ENCODE results near the gene ULK4.
A peak's percentile ranks its signal among the peaks of the same experiment; 100 is the strongest.

Gene ULK4

DNA sequence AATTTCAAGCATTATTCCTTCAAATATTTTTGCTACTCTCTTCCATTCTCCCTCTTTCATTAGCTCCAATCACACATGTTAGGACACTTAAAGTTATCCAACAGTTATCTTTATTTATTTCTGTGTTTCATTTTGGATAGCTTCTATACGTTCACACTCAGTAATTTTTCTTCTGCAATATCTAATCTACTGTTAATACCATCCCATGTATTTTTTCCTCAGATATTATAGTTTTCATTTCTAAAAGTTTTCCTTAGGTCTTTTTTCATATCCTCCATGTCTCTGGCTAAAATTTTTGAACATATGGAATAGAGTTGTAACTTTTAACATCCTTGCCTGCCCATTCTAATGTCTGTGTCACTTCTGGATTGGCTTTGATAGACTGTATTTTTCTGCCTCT, 689.2 kb downstream of the ULK4 start:
- no peak for DNase-seq

DNA sequence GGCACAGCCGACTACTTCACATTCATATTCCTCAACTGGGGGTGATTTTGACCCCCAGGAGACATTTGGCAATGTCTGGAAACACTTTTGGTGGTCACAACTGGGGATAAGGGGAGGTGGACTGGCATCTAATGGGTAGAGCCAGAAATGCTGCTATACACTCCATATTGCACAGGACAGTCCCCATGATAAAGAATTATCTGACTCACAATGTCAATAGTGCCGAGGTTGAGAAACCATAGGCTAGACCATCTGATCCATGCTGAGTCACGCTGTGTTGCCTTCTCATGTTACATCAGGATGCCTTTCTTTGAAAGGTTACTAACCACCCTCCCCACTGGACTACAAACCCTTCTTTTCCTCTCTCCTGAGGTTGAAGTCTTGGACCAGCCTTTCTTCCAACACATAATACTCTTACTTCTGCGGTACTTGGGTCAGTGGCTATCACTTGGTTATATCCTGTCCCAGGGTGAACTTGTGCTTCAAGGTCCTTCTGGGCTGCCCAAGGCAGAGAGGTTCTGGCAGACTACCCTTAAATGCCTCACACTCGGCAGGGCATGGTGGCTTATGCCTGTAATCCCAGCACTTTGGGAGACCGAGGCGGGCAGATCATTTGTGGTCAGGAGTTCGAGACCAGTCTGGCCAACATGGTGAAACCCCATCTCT, 693.8 kb downstream of the ULK4 start:
- DNase-seq = no peak

DNA sequence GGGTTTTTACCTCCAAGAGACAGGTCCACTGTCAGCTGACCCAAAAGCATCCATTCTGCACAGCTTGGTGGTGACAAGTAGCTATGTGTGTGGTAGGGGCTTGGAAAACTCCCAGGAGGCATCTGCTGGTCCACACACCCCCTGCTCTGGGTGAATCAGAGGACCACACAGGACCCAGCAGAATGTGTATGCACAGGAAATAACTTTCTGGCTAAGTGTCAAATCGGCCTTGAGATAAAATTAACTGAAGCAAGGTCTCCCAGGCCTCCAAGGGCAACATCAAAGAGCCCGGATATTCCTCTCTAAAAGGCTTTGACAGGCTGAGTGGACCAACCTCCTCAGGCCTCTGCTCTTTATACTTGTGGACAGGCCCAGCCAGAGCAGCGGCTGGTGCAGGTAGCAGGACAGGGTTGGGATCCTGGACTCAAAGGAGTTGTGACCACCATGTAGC, 696.1 kb downstream of the ULK4 start:
- DNase-seq = no peak

DNA sequence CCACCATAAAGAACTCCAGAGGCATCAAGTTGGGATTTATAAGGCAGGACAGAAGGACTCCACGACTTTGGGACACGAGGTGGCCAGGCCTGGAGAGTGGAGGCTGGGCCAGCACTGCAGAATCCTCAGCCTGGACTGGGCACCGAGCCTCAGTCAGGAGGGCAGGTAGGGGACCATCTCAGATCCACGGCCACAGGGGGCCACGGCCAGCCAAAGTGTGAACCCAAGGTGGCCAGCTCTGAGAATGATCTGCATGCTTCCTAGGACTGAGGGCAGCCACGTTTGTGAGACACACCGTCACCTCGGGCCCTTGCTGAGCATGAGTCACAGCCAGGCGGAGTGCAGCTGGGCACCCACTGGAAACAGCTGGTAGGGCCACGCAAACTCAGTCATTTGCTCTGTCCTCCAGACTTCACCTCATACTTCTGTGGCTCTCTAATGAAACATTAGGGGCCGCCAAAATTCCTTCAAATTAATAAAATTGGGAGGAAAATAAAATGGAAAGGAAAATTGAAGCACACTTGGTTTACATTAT, 696.8 kb downstream of the ULK4 start:
- no peak for DNase-seq

DNA sequence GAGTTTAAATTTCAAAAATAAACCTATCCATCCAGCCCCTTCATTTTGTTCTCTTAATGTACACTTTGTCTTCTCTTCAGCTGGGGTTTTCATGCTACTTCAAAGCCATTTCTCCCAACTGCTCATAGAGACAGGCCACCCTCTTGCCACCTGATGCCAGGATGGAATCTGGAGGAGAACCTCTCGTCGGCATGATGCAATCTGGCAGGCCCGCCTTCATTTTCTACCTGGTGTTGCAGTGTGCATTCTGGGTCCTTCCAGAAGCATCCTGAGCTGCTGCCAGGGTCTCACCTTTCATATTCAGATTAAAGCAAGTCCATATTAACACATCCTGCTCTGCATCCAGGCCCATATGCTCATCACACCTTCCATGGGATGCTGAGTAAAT, 701.8 kb downstream of the ULK4 start:
- no peak for DNase-seq

DNA sequence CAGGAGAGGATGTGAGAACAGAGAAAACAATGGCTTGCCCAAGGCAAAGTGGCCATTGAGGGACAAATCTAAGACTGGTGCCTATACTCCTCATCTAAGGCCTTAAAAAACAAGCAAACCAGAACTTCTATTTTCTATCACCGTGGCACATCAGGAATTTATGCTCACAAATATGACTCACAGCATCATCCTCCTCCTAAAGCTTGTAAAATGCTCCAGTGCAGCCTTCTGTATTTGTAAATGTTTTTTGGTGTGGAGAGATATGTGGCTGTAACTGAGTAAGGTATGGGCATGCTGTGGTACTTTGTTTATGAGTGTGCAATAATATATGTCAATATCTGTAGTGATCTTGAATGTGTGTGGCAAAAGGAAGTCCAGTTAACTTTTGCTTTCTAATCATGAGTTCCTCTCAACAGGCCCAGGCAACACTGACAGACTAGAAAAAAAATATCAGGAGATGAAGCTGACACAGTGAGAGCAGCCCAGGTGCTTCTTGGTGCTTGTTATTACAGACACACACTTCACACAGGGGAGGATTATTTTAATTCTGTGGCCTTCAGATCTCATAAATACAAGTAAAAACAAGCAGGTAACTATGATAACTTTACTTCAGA, 702.3 kb downstream of the ULK4 start:
- DNase-seq = no peak

DNA sequence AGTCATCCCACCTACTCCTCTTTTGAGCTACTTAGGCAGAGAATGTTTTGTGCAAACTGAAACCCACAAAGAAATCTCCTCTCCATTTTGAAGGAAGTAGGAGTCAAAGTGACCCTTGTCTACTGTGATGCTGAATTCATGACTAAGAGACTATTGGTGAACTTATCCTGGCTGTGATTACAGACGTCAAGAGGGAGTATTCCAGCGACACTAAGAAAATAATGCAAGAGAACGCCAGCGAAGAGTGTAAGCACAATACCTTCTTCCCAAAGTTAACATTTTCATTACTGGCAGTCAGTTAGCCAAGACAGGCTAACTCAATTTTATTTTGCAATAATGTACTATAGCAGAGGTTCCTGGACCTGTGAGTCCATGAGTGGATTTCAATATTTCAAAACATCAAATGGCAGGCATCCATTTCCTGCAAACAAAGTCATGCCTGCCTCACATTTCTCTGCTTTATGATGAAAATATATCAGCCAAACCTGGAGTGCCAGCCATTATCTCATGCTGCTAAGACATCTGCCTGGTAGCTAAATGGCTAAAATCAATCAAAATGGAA, 703.6 kb downstream of the ULK4 start:
- DNase-seq = no peak

DNA sequence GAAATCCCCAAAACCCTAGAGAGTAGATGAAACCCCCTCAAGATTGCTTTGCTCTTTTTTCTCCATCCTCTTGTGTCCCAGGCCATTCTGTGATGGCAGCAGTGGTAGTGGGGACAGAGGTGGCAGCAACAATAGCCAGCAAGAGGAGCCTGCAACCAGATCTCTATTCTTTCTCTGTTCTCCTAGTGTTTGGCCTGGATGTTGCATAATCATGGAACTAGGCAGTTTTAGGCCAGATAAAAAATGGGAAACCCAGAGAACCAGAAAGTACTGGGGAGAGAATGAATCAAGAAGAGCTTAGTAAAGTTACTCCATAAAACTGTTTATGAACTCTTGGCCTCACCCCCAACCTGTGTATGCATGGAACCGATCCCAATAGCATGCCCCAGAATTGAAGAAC, 710.3 kb downstream of the ULK4 start:
- no peak for DNase-seq

DNA sequence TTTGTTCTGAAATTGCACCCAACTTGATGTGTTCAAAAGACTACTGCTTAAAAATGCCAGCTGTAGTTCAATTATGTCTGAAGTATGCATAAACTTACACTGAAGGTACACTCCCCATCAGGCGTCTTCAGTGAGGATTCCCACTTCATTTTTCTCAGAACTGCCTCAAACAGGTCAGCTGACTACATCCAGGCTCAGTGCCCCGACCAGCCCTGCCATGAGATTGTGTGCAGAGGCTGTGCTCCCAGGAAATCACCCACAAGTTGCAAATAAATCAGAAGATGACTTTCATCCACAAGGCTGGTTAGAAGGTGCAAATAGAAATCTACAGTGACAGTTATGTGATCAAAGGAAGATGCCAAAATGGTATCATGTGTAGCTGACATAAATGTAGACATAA, 711.1 kb downstream of the ULK4 start:
- no peak for DNase-seq

DNA sequence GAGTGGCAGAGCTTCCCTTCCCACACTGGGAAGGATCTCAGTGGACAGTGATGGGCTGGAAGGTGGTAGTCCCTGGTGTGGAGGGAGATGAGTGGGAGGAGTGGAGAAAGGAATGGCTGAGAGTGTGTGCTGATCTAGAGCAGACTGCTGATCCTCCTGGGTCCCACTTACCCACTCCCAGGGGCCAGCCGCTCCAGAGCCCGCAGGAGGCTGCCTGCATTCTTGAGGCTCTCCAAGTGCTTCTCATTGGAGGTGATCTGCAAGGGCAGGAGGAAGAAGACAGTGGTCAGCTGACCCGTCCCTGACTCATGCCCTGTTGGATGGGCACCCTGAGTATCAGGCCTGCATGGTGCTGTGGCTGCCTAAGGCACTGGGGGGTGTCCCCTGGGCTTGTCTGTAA, 712.6 kb downstream of the ULK4 start:
- no peak for DNase-seq

DNA sequence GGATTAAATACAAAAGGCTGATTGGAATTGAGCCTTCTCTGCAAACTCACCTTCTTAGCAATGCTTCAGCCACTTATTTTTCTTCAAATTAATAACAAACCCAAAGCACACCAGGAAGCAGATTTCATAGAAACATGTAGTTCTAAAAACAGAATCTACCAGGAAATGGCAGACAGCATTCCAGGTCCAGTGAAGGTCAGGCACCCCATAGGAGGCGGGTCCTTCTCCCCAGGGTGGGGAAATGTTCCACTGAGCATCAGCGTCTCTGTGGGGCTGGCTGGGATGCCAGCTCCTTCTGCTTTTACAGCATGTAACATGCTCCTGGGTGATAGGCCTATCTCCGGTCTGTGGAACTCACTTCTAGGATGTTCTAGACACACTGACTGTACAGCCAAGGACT, 713.4 kb downstream of the ULK4 start:
- no peak for DNase-seq

DNA sequence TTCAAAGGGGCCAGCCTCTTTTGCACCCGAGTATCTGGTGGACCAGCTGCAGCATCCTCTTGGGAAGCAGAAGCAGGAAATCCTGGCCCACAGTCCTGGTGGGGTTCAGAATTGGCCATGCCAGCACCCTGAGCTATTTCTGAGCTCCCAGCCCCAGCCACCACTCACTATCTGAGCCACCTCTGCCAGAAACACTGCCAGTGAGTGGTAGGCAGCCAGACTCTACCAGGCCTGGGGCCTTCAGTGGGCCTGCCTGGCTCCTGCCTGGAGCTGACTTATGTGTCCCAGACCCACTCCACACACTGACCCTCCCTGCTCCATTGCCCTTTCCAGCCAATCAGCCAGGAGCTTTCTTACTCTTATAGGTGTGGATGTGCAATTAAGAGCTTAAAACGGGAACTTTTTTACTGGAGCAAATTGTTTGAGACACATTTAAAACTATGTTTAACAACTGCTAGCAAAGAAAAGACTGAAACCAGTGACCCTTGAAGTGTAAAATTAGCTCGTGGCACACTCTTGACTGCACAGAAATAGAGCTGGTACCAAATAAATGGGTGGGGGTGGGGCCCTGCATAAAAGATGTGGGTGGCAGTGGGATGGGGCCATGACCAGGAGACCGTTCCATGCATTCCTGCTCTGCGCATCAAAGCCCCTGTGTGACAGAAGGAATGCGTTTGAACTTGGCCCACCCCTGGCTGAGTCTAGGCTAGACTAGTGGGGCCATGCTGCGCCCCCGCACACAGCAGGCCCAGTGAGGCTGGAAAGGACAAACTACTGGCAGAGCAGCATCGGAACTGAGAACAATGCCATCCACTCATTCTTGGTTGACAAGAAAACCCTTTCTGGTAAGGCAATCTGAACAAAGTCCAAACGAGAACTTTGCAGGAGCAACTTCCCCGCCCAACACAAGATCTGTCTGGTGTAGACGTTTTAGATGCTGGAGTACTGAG, 714.6 kb downstream of the ULK4 start:
- peak in 10 of 56 donors; percentile 3 to 24 (median 14) for DNase-seq

DNA sequence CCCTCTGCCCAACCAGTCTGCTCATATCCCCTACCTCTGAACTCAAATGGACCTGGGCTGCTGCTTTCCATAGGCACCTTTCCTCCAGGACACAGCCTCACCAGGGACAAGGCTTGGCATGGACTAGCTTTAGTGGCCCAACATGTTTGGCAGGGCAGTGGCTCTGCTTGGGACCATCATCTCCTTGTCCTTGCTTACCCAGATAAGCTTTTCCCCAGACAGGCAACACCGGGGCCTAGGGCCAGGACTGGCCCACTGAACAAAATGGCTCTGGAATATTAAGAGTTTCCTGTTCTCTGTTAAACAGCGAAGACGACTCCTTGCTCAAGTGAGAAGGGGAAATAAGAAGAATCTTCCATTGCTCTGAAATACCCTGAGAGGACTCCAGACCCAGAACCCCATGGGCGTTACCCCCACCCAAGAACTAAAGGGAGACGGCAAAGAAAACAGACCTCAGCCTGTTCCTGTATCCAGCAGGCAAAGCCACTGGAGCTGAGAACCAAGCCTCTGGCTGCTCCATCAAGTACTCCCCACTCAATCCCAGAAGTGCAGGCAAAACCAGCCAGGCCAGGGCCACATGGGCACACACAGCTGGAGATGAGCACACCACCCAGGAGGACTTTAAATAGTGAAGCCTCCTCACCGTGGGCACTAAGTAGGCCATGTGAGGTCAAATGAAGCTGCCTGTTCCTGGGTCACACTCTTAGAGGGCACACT, 717.1 kb downstream of the ULK4 start:
- DNase-seq = no peak

DNA sequence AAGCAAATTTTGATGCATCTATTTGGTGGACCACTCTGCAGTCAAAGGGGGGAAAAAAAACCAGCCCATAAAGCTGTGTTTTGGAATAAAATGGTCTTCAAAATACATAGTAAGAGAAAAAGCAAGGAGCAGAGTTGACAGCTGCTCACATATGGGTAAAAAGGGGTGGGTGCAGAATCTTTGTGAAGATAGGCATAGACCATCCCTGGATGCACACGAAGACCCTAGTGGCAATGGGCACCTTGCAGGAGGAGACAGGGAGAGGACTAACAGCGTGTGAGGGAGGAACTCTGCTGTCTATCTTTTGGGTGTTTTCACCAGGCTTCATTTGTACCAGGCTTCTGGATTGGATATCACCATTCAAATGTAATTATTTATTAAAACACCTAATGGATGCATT, 718.7 kb downstream of the ULK4 start:
- no peak for DNase-seq

DNA sequence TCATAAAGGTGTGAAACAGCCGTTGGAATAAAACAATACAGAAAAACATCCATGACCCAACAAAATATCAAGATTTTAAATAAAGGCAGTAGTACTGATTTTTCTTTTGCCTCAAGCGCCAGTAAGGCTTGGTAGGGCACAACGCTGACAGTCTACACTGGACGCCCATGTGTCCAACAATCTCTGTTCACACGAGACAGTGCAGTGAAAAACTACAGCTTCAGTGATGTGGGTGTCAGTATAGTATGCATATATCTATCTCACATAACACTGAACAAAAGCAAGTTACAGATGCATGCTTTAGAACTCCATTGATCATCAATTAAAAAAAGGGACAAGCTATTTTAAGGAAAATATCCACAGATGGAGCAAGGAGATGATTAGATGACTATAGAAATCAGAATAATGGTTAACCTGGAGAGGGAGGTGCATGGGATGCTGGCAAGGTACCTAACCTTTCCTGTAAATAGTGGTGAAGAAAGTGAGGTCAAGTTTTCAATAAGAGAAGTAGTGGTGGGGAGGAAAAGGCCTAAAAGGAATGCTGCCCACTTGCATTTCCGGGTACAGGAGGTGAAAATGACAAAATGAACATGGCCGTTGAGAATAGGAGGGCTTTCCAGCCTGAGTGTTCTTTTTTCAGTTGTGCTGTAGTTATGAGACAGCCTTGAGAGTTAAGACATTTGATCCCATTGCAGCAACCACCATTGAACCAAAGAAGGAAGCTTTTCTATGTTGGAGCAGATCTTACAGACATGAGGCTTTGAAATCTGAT, 719.9 kb downstream of the ULK4 start:
- no peak for DNase-seq

DNA sequence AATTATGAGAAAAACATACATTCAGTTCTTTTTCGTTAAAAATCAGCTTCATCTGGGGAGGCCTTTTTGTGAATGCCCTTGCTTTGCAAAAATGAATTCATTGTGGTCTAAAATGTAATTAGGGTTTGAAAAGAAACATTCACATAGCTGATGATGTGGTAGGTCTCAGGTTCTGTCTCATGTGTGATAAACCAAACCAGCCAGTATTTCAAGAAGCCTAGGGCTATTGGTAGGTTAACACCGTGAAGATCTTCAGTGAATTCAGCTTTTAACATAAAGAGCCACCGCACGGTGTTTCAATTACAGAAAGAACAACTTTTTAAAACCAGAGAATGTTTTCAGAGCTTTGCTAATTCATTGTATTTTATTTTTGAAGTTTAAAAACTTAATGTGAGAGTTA, 720.7 kb downstream of the ULK4 start:
- no peak for DNase-seq

DNA sequence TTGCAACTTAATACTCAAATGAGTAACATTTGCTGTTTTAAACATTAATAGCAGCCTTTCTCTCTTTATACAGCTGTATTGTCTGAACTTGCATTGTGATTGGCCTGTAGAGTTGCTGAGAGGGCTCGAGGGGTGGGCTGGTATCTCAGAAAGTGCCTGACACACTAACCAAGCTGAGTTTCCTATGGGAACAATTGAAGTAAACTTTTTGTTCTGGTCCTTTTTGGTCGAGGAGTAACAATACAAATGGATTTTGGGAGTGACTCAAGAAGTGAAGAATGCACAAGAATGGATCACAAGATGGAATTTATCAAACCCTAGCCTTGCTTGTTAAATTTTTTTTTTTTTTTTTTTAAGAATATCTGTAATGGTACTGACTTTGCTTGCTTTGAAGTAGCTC, 722.3 kb downstream of the ULK4 start:
- no peak for DNase-seq

DNA sequence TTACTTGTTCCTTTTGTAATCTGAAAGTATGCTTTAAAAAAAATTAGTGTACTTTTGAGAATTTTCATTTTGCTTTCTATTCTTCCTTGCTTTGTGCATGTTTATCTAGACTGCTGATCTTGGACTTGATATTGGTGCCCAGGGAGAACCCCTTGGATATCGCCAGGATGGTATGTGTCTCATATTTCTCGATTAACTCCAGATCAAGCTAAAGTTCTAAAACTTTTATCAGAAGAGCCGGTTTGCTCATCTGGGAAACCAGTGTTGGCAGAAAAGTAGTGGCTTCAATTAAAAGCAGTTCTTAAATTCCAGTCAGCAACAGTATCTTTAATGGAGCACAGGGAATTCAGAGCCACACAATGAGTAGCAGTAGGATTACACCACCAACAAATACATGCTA, 724.0 kb downstream of the ULK4 start:
- DNase-seq = no peak

DNA sequence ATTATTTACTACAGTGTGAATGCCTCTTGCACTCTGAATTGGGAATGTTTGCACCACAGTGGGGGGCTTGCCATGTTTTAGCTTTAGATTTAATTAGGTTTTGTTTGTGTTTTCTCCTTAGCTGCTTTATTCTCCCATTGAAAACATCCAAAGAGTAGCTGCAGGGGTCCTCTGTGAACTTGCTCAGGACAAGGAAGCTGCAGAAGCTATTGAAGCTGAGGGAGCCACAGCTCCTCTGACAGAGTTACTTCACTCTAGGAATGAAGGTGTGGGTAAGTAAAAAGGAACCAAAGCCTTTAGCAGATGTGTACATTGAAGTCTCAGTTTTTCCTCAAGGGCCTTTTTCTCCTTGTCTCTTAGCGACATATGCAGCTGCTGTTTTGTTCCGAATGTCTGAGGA, 725.7 kb downstream of the ULK4 start:
- no peak for DNase-seq

Data from amygdala (tissue), 56 donors.